CMK (cell line): ENCODE results near the gene HCAR2.
"Not testable (repeated sequence)": the region's sequence is repeated elsewhere in the genome, so short reads cannot be mapped to it uniquely, and the experiment has no call there.

Source experiments
- DNase-seq: peaks from one replicate; pipeline ENCODE4 v3.0.0-alpha.2; 2010; ENCODE audit warnings: low read depth

HCAR2 gene

DNA sequence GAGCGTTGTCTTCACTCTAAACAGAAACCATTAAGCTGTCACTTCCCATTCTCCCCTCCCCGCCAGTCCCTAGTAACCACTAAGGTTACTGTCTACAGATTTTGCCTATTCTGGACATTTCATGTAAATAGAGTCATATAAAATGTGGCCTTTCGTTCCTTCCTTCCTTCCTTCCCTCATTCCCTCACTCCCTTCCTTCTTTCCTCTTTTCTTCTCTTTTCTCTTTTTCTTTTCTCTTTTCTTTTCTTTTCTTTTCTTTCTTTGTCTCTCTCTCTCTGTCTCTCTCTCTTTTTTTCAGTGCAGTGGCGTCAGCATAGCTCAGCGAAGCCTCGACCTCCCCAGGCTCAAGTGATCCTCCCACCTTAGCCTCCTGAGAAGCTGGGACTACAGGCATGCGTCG lies 37.8 kb downstream of the HCAR2 start:
- DNase-seq = no peak

DNA sequence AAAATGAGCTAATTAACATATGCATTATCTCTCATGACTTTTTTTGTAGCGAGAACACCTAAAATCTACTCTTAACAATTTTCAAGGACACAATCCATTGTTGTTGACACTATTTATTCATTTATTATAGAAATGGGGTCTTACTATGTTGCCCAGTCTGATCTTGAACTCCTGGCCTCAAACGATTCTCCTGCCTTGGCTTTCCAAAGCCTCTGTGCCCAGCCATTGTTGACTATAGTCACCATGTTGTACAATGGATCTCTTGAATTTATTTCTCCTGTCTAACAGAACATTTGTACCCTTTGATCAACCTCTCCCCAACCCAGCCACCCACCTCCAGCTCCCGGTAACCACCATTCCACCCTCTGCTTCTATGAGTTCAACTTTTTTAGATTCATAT lies 41.2 kb downstream of the HCAR2 start:
- no peak for DNase-seq

DNA sequence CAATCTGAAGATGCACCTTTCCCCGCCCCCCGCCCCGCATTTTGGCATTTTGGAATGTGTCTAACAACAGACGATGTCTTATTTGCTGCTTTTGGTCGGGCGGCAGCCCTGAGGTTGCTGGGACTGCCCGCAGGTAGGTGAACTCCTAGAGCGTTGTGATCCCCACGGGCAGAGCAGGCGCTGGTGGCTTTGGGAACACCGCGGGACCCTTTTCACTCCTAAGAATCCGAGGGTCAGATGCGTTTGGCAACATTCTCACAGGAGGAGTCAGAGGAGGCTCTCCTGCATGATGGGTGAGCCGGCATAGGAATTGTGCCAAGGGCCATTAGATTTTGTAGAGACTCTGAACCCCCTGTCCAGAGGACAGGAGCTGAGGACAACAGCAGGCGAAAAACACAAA lies 41.9 kb downstream of the HCAR2 start:
- no peak for DNase-seq

DNA sequence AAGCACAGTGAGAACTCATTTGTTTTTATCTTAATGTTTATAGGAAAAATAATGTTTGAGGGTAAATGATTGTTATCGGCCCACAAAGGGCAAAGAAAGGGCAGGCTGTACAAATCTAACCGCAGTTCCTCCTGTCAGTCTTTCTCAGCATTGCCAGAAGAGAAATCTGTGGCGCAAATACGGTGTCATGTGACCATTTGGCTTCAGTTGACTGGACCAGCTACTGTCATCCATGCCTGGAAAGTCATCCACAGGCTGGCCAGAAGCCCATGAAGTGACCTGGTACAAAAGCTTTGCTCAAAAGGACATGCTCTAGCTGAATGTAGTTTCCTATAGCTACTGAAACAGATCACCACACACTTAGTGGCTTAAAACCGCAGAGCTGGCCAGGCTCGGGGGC lies 43.6 kb downstream of the HCAR2 start:
- peak; percentile 24 for DNase-seq

DNA sequence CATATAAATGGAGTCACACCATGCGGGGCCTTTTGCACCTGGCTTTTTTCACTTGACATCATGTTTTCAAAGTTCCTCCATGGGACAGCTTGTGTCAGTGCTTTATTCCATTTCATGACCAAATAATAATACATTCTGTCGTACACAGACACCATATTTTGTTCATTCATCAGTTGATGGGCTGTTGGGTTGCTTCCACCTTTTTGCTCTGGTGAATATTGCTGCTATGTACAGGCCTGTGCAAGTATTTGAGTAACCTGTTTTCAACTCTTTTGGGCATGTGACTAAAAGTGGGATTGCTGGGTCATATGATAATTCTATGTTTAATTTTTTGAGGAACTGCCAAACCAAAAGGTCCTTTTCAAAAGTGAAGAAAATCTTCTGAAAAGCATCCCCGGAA lies 46.9 kb downstream of the HCAR2 start:
- no peak for DNase-seq

DNA sequence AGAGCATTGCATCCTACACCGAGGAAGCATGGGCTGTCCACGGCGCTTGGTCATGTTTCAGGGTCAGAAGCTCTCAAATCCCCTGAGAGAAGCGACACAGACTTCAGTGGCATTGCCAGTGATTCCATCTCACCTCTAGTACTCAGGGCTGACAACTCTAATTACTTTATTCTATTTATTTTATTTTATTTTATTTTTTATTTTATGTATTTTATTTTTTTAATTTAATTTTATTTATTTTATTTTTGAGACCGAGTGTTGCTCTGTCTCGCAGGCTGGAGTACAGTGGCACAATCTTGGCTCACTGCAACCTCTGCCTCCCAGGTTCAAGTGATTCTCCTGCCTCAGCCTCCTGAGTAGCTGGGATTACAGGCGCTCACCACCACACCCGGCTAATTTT lies 49.9 kb downstream of the HCAR2 start:
- DNase-seq = not testable (repeated sequence)

DNA sequence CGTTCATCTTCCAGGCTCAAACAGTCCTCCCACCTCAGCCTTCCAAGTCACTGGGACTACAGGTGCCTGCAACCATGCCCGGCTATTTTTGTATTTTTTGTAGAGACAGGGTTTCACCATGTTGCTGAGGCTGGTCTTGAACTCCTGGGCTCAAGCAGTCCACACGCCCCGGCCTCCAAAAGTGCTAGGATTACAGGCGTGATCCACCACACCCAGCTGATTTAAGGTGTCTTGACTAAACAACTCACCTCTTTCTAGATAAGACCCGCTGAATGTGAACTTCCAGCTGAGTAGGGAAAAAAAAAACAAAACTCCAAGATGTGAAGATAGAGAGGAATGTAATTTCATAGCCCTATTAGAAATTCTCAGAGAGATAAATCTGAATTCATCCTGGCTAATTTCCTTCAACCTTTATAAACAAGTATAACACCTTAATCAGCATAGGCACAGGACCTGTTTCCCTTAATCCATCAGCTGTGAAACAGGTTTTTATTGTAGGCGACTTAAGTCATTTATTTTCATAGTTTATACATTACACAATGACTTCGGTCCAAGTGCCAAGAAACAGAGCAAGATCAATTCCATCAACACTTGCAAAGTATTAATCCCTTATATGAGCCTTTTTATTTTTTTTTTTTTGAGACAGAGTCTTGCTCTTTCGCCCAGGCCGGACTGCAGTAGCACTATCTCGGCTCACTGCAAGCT lies 51.5 kb downstream of the HCAR2 start:
- DNase-seq = no peak
